AG09319 (cell line): ENCODE data around the gene DMD.

Source experiments
- DNase-seq: peaks from one replicate; pipeline ENCODE4 v3.0.0-alpha.2; 2010; ENCODE audit warnings: low read depth; ENCODE audit errors: extremely low read depth
- TF ChIP-seq, protein P1 (sequence below): IDR thresholded peaks from 2 replicates; pipeline ENCODE4 v1.5.1; 2011; ENCODE audit warnings: low read depth, mild to moderate bottlenecking, inconsistent platforms, low read length, moderate library complexity

The DMD gene

GRCh38 chrX:31837445-31838049, 1373.8 kb downstream of the DMD start:
- TF ChIP-seq, protein P1, sequence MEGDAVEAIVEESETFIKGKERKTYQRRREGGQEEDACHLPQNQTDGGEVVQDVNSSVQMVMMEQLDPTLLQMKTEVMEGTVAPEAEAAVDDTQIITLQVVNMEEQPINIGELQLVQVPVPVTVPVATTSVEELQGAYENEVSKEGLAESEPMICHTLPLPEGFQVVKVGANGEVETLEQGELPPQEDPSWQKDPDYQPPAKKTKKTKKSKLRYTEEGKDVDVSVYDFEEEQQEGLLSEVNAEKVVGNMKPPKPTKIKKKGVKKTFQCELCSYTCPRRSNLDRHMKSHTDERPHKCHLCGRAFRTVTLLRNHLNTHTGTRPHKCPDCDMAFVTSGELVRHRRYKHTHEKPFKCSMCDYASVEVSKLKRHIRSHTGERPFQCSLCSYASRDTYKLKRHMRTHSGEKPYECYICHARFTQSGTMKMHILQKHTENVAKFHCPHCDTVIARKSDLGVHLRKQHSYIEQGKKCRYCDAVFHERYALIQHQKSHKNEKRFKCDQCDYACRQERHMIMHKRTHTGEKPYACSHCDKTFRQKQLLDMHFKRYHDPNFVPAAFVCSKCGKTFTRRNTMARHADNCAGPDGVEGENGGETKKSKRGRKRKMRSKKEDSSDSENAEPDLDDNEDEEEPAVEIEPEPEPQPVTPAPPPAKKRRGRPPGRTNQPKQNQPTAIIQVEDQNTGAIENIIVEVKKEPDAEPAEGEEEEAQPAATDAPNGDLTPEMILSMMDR: no peak
- DNase-seq: no peak

GRCh38 chrX:31836479-31836878, 1374.9 kb downstream of the DMD start:
- TF ChIP-seq, protein P1: no peak
- no peak for DNase-seq

DNA sequence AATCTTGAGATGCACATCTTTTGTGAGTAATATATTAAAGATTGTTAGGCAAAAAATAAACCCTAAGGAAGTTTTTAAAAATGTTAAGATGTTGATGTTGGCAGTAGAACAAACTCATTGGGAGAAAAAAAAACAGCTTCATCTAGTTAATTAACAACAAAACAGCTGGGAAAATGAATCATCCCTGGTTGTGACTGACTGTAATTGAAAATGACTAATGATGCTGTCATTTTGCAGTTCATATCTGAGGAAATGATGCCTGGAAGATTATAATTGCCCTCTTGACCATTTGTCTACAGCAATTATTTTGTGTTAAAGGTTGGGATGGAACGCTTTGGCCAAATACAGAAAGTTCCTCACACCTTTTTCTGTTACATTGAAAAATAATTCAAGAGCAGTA, 1379.1 kb downstream of the DMD start:
- no peak for DNase-seq

GRCh38 chrX:31820430-31821210, 1390.7 kb downstream of the DMD start:
- DNase-seq: no peak
- TF ChIP-seq, protein P1: no peak

More for the DNA sequence above, 1379.1 kb downstream of the DMD start:
- TF ChIP-seq, protein P1: no peak

DNA sequence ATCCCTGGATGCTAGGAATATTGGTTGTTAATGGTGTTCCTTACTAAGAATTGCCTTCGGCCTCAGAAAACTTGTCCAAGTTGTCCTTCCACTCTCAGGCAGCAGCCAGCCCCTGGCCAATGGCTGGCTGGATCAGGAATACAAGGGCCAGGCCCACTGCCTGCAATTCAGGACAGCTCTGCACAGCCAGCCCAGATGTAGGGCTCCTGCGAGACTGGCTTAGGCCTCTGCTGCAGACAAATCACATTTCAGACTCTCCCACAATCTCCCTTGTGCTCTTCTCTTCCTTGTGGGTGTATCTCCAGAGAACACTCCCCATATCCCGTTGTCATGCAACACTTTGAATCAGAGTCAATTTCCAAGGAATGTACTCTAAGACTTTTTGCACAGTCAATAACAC, 1391.9 kb downstream of the DMD start:
- DNase-seq: no peak
- TF ChIP-seq, protein P1: no peak

GRCh38 chrX:31811106-31811505, 1400.2 kb downstream of the DMD start:
- no peak for DNase-seq

DNA sequence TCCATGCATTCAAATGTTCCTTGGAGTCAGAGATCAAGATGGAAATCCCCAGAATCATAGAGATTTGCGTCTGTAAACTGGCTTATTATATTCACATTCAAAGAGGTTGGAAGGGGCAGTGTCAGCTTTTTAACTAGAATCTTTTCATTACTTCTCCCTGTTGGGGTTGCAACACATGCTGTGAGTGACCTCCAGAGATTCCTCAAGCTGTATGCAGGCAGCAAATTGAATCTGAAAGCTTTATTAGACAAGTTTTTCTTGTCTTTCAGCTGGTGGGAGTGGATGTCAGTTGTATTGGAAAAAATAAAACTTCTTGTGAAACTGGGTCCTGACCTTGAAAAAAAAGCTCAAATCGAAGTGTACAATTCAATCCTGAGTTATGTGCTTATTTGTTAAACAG, 1403.0 kb downstream of the DMD start:
- TF ChIP-seq, protein P1: no peak
- DNase-seq: no peak

More at GRCh38 chrX:31811106-31811505, 1400.2 kb downstream of the DMD start:
- TF ChIP-seq, protein P1: no peak
